Measurements from ENCODE around the gene LRG1. TPM values are rescaled to one million over a fixed set of nuclear protein-coding genes. Genes with fewer than 3 reads are reported as not detected.

Gene LRG1
- total RNA-seq, 2 donors from 2014 or later = 0.41 to 13.5 TPM

- no peak for TF ChIP-seq CTCF (IDR thresholded peaks at IDR 0.05)
- no peaks in the 10 kb centered on the region for H3K36me3 ChIP-seq
- H3K4me3 ChIP-seq = no peak overlapping the region
- DNase-seq (ENCODE audit: low spot score) (no peak), ATAC-seq (ENCODE audit: insufficient number of reproducible peaks, low FRiP score, low read depth) (no peak)
- peaks cover 0 to 21% of the 10 kb centered on the region in 2 donors for H3K4me1 ChIP-seq (ENCODE audit: control insufficient read depth in 1 of 2, low read depth in 2 of 2)
- no peak overlapping the region for H3K27ac ChIP-seq
- H3K27me3 ChIP-seq (replicated peaks; ENCODE audit: insufficient read depth) = no peaks in the 10 kb centered on the region
- no peaks in the 10 kb centered on the region for H3K9me3 ChIP-seq
These were observed 18.5 kb downstream of the LRG1 start for GRCh38 chr19:4521170-4521887.

GRCh38 chr19:4519521-4520277 is 20.1 kb downstream of the LRG1 start:
- no peak for DNase-seq (ENCODE audit: low spot score)
- H3K4me3 ChIP-seq = no peak overlapping the region
- no peak for TF ChIP-seq CTCF (IDR thresholded peaks at IDR 0.05)
- no peak overlapping the region for H3K27ac ChIP-seq
- no peak for ATAC-seq (ENCODE audit: insufficient number of reproducible peaks, low FRiP score, low read depth)
- H3K36me3 ChIP-seq = no peaks in the 10 kb centered on the region
- no peaks in the 10 kb centered on the region for H3K27me3 ChIP-seq (replicated peaks; ENCODE audit: insufficient read depth)
- H3K9me3 ChIP-seq = no peaks in the 10 kb centered on the region
- peaks cover 0 to 21% of the 10 kb centered on the region in 2 donors for H3K4me1 ChIP-seq (ENCODE audit: control insufficient read depth in 1 of 2, low read depth in 2 of 2)

GRCh38 chr19:4519172-4519496 is 20.7 kb downstream of the LRG1 start:
- no peak for DNase-seq (ENCODE audit: low spot score)
- Histone ChIP-seq H3K4me3 (no peak overlapping the region), H3K36me3 (no peaks in the 10 kb centered on the region), H3K27ac (peak overlapping the region in 1 of 2 donors; percentile 30), H3K4me1 (ENCODE audit: control insufficient read depth in 1 of 2, low read depth in 2 of 2) (peaks cover 0 to 21% of the 10 kb centered on the region in 2 donors), H3K9me3 (no peaks in the 10 kb centered on the region), H3K27me3 (replicated peaks; ENCODE audit: insufficient read depth) (no peaks in the 10 kb centered on the region)
- ATAC-seq (ENCODE audit: insufficient number of reproducible peaks, low FRiP score, low read depth) = no peak
- TF ChIP-seq CTCF (IDR thresholded peaks at IDR 0.05) = no peak

GRCh38 chr19:4518345-4519171 is 21.3 kb downstream of the LRG1 start, which contains the start of gene PLIN4:
TSS of gene PLIN4 (minus strand) at chr19:4518486. CDS start at chr19:4518272, 214 bp downstream.
- Histone ChIP-seq H3K4me3 (peak within 1 kb of the TSS; percentile 62), H3K27me3 (replicated peaks; ENCODE audit: insufficient read depth) (no peaks in the 10 kb centered on the region), H3K27ac (peak within 1 kb of the TSS in 1 of 2 donors; percentile 30), H3K9me3 (no peaks in the 10 kb centered on the region), H3K4me1 (ENCODE audit: control insufficient read depth in 1 of 2, low read depth in 2 of 2) (peaks cover 0 to 21% of the 10 kb centered on the region in 2 donors), H3K36me3 (no peaks in the 10 kb centered on the region)
- DNase-seq (ENCODE audit: low spot score) (no peak), ATAC-seq (ENCODE audit: insufficient number of reproducible peaks, low FRiP score, low read depth) (no peak)
- TF ChIP-seq CTCF (IDR thresholded peaks at IDR 0.05) = peak; percentile 14
